Breast epithelium (tissue), 3 donors: ENCODE measurements around the gene TNFRSF1A.
"Not testable (repeated sequence)": the region's sequence is repeated elsewhere in the genome, so short reads cannot be mapped to it uniquely, and the experiment has no call there.

Source experiments
- CTCF ChIP-seq, 3 donors: fragments of 450-650 bp; IDR thresholded peaks; one replicate each; pipeline ENCODE4 v1.5.1; 2016 to 2017; ENCODE audit warnings: antibody characterized with exemption in 3 of 3, mild to moderate bottlenecking in 3 of 3, moderate library complexity in 3 of 3
- POLR2A ChIP-seq: fragments of 450-650 bp; IDR thresholded peaks from one replicate; pipeline ENCODE4 v1.6.1; 2016; ENCODE audit warnings: antibody characterized with exemption, mild to moderate bottlenecking, moderate library complexity
- POLR2AphosphoS5 ChIP-seq, 3 donors: sonication (generic); formaldehyde crosslinking; IDR thresholded peaks; one replicate each; pipeline ENCODE4 v1.6.1; 2017; ENCODE audit warnings: antibody characterized with exemption in 3 of 3

GRCh38 chr12:6338536-6338935, 3.3 kb downstream of the TNFRSF1A start:
- not testable (repeated sequence) for TF ChIP-seq CTCF (IDR thresholded peaks at IDR 0.05); POLR2A; POLR2AphosphoS5 (IDR thresholded peaks at IDR 0.05)
